Loucy (cell line): ENCODE data around the gene CDH2.

ENCODE experiments used
- H2AFZ ChIP-seq: fragments of 200-600 bp; sonication (generic); 2 replicates; pipeline ENCODE4 v1.6.0; 2016; ENCODE audit warnings: antibody characterized with exemption, mild to moderate bottlenecking, low read length, moderate library complexity
- H3F3A ChIP-seq: fragments of 200-600 bp; 2 replicates; pipeline ENCODE4 v1.6.0; 2016; ENCODE audit warnings: antibody characterized with exemption, low read depth, mild to moderate bottlenecking
- H3K27me3 ChIP-seq: fragments of 200-600 bp; sonication (generic); 2 replicates; pipeline ENCODE4 v1.6.1; 2014; ENCODE audit warnings: low read length, mild to moderate bottlenecking; ENCODE audit not compliant: insufficient read depth, poor library complexity, severe bottlenecking
- H3K36me3 ChIP-seq: fragments of 200-600 bp; sonication (generic); 2 replicates; pipeline ENCODE4 v1.6.1; 2016; ENCODE audit warnings: low read length; ENCODE audit not compliant: insufficient read depth
- H3K4me1 ChIP-seq: fragments of 200-600 bp; sonication (generic); 2 replicates; pipeline ENCODE4 v1.5.1; 2014; ENCODE audit warnings: low read length, mild to moderate bottlenecking; ENCODE audit not compliant: insufficient read depth, poor library complexity, severe bottlenecking
- H3K4me2 ChIP-seq: fragments of 200-600 bp; sonication (generic); 2 replicates; pipeline ENCODE4 v1.6.0; 2014; ENCODE audit warnings: antibody characterized with exemption, low read length, low read depth, mild to moderate bottlenecking; ENCODE audit not compliant: poor library complexity, severe bottlenecking
- H3K4me3 ChIP-seq: fragments of 200-600 bp; sonication (generic); 2 replicates; pipeline ENCODE4 v1.5.1; 2014; ENCODE audit warnings: low read length, mild to moderate bottlenecking, mixed read lengths; ENCODE audit not compliant: poor library complexity, severe bottlenecking
- H3K79me2 ChIP-seq: fragments of 200-600 bp; sonication (generic); 2 replicates; pipeline ENCODE4 v1.6.1; 2014; ENCODE audit warnings: low read length; ENCODE audit not compliant: insufficient read depth
- H3K9ac ChIP-seq: fragments of 200-600 bp; sonication (generic); 2 replicates; pipeline ENCODE4 v1.6.0; 2014; ENCODE audit warnings: mild to moderate bottlenecking, low read depth, low read length, moderate library complexity; ENCODE audit not compliant: poor library complexity, severe bottlenecking
- H3K9me2 ChIP-seq: fragments of 200-600 bp; sonication (generic); replicated peaks from 2 replicates; pipeline ENCODE4 v1.6.1; 2016; ENCODE audit warnings: low read depth, low read length, mixed read lengths
- H3K9me3 ChIP-seq: fragments of 200-600 bp; sonication (generic); 2 replicates; pipeline ENCODE4 v1.6.1; 2014; ENCODE audit warnings: mild to moderate bottlenecking, antibody characterized with exemption, low read length, low read depth; ENCODE audit not compliant: insufficient read depth
- H4K20me1 ChIP-seq: fragments of 200-600 bp; sonication (generic); 2 replicates; pipeline ENCODE4 v1.6.0; 2014; ENCODE audit warnings: antibody characterized with exemption, low read length, mild to moderate bottlenecking; ENCODE audit not compliant: insufficient read depth, poor library complexity, severe bottlenecking
- CTCF ChIP-seq: fragments of 200-600 bp; sonication (generic); conservative IDR thresholded peaks from 2 replicates; pipeline ENCODE4 v1.5.1; 2014; ENCODE audit warnings: mild to moderate bottlenecking, antibody characterized with exemption, low read length
- EZH2phosphoT487 ChIP-seq: fragments of 200-600 bp; IDR thresholded peaks from 2 replicates; pipeline ENCODE4 v1.6.1; 2018; ENCODE audit warnings: antibody characterized with exemption, mild to moderate bottlenecking, moderate library complexity, borderline replicate concordance

CDH2 gene

GRCh38 chr18:28163201-28163775, 13.6 kb downstream of the CDH2 start:
- H3K79me2 ChIP-seq: peaks cover 81% of the 10 kb centered on the region
- TF ChIP-seq CTCF (no peak), EZH2phosphoT487 (no peak)
- H3K27me3 ChIP-seq: no peaks in the 10 kb centered on the region
- peaks cover 26% of the 10 kb centered on the region for H4K20me1 ChIP-seq
- no peak overlapping the region for H3K9ac ChIP-seq
- H3F3A ChIP-seq: no peaks in the 10 kb centered on the region
- H3K4me1 ChIP-seq: peaks cover 16% of the 10 kb centered on the region
- H3K9me3 ChIP-seq: no peaks in the 10 kb centered on the region
- H3K36me3 ChIP-seq: no peaks in the 10 kb centered on the region
- no peak overlapping the region for H3K4me2 ChIP-seq
- H3K9me2 ChIP-seq: no peaks in the 10 kb centered on the region
- H2AFZ ChIP-seq: no peak overlapping the region
- no peak overlapping the region for H3K4me3 ChIP-seq

GRCh38 chr18:28161608-28162599, 15.0 kb downstream of the CDH2 start:
- no peaks in the 10 kb centered on the region for H3K9me2 ChIP-seq
- H3K36me3 ChIP-seq: no peaks in the 10 kb centered on the region
- TF ChIP-seq EZH2phosphoT487 (no peak), CTCF (no peak)
- peaks cover 16% of the 10 kb centered on the region for H3K4me1 ChIP-seq
- no peaks in the 10 kb centered on the region for H3K9me3 ChIP-seq
- peaks cover 19% of the 10 kb centered on the region for H4K20me1 ChIP-seq
- peaks cover 79% of the 10 kb centered on the region for H3K79me2 ChIP-seq
- no peak overlapping the region for H3K4me2 ChIP-seq
- H3F3A ChIP-seq: no peaks in the 10 kb centered on the region
- no peaks in the 10 kb centered on the region for H3K27me3 ChIP-seq
- no peak overlapping the region for H3K4me3 ChIP-seq
- no peak overlapping the region for H3K9ac ChIP-seq
- no peak overlapping the region for H2AFZ ChIP-seq

- peaks cover 9% of the 10 kb centered on the region for H3K4me1 ChIP-seq
- peaks cover 13% of the 10 kb centered on the region for H4K20me1 ChIP-seq
- TF ChIP-seq EZH2phosphoT487 (no peak), CTCF (no peak)
These were observed 17.9 kb downstream of the CDH2 start for GRCh38 chr18:28159055-28159454.

More at GRCh38 chr18:28159055-28159454, 17.9 kb downstream of the CDH2 start:
- Histone ChIP-seq H3K9me3 (no peaks in the 10 kb centered on the region), H3K9ac (no peak overlapping the region), H3K4me3 (no peak overlapping the region), H3K27me3 (no peaks in the 10 kb centered on the region), H3K79me2 (peaks cover 57% of the 10 kb centered on the region), H3K4me2 (no peak overlapping the region), H3K36me3 (no peaks in the 10 kb centered on the region), H3F3A (no peaks in the 10 kb centered on the region), H3K9me2 (no peaks in the 10 kb centered on the region), H2AFZ (no peak overlapping the region)
